IMR-90 (cell line): ENCODE data around the gene PPARG. TPM values are rescaled to one million over a fixed set of nuclear protein-coding genes. Genes with fewer than 3 reads are reported as not detected.
A peak's percentile ranks its signal among the peaks of the same experiment; 100 is the strongest.

ENCODE experiments used
- ATAC-seq: fragments of 200-7000 bp; cut with Tn5 transposase; 2 replicates; pipeline ENCODE4 v1.9.1; 2020; ENCODE audit warnings: low read depth, mild to moderate bottlenecking, moderate library complexity
- BruUV-seq: library from RNA; stranded (reverse); fragments of 400-500 nt; replicated peaks from 2 replicates; lab custom pipeline; 2021; lab: Mats Ljungman, UMichigan
- CTCF ChIA-PET: fragments of 300-600 bp; formaldehyde crosslinking; extraction: SDS; loops from one replicate; lab custom pipeline; 2021; ENCODE audit warnings: antibody characterized with exemption; lab: Yijun Ruan, JAX
- POLR2A ChIA-PET: fragments of 300-600 bp; sonication (Branson Sonifier 250); formaldehyde crosslinking; loops from one replicate; lab custom pipeline; 2022; ENCODE audit warnings: antibody characterized with exemption; ENCODE audit not compliant: unreplicated experiment; lab: Charles Lee
- DNase-seq: peaks from one replicate; pipeline ENCODE4 v3.0.0; 2013
- H2AFZ ChIP-seq: replicated peaks from 2 replicates; pipeline ENCODE3; 2013; ENCODE audit warnings: low read length, mild to moderate bottlenecking; ENCODE audit not compliant: poor library complexity
- H2AK5ac ChIP-seq: 2 replicates; pipeline ENCODE4 v1.6.1; 2013; ENCODE audit warnings: low read depth, low read length, inconsistent platforms
- H2AK9ac ChIP-seq: replicated peaks from 2 replicates; pipeline ENCODE3; 2013; ENCODE audit warnings: mild to moderate bottlenecking, low read depth, low read length, moderate library complexity; ENCODE audit not compliant: poor library complexity
- H2BK120ac ChIP-seq: 2 replicates; pipeline ENCODE4 v1.6.1; 2013; ENCODE audit warnings: low read depth, low read length, inconsistent platforms
- H2BK15ac ChIP-seq: 3 replicates; pipeline ENCODE4 v1.6.1; 2013; ENCODE audit warnings: low read depth, low read length, inconsistent platforms
- H2BK20ac ChIP-seq: 2 replicates; pipeline ENCODE4 v1.6.1; 2013; ENCODE audit warnings: low read depth, mild to moderate bottlenecking, inconsistent platforms, low read length, moderate library complexity
- H2BK5ac ChIP-seq: 2 replicates; pipeline ENCODE4 v1.6.1; 2013; ENCODE audit warnings: mild to moderate bottlenecking, low read depth, low read length, inconsistent platforms; ENCODE audit not compliant: poor library complexity, severe bottlenecking
- H3K14ac ChIP-seq: replicated peaks from 2 replicates; pipeline ENCODE4 v1.6.1; 2013; ENCODE audit warnings: low read depth, low read length, inconsistent platforms
- H3K18ac ChIP-seq: 2 replicates; pipeline ENCODE4 v1.6.1; 2013; ENCODE audit warnings: low read depth, low read length, control low read depth
- H3K23ac ChIP-seq: 2 replicates; pipeline ENCODE4 v1.6.1; 2013; ENCODE audit warnings: low read depth, low read length, inconsistent platforms
- H3K27ac ChIP-seq: 2 replicates; pipeline ENCODE4 v1.5.1; 2013; ENCODE audit warnings: mild to moderate bottlenecking, control low read depth, low read length; ENCODE audit not compliant: insufficient read depth
- H3K27me3 ChIP-seq: 2 replicates; pipeline ENCODE4 v1.6.1; 2013; ENCODE audit warnings: low read length; ENCODE audit not compliant: control insufficient read depth, insufficient read depth
- H3K36me3 ChIP-seq: 2 replicates; pipeline ENCODE4 v1.6.1; 2013; ENCODE audit warnings: low read length, mixed read lengths; ENCODE audit not compliant: control insufficient read depth, insufficient read depth
- H3K4ac ChIP-seq: 2 replicates; pipeline ENCODE4 v1.6.1; 2013; ENCODE audit warnings: low read depth, low read length, inconsistent platforms
- H3K4me1 ChIP-seq: 2 replicates; pipeline ENCODE4 v1.6.1; 2013; ENCODE audit warnings: low read length, mixed read lengths; ENCODE audit not compliant: control insufficient read depth, insufficient read depth
- H3K4me2 ChIP-seq: 2 replicates; pipeline ENCODE4 v1.6.1; 2013; ENCODE audit warnings: low read depth, mild to moderate bottlenecking, control low read depth, low read length, moderate library complexity
- H3K4me3 ChIP-seq: 2 replicates; pipeline ENCODE4 v1.5.1; 2013; ENCODE audit warnings: low read depth, mild to moderate bottlenecking, control low read depth, low read length, moderate library complexity; ENCODE audit not compliant: insufficient read depth
- H3K56ac ChIP-seq: 2 replicates; pipeline ENCODE4 v1.6.1; 2013; ENCODE audit warnings: low read length, inconsistent platforms; ENCODE audit not compliant: insufficient read depth; ENCODE audit errors: extremely low read depth
- H3K79me1 ChIP-seq, 2 experiments: 2 replicates each; pipeline ENCODE4 v1.6.1; 2013; ENCODE audit warnings: low read length in 2 of 2, inconsistent platforms in 1 of 2, low read depth in 1 of 2
- H3K9ac ChIP-seq: 2 replicates; pipeline ENCODE4 v1.6.1; 2013; ENCODE audit warnings: low read depth, low read length, control low read depth
- H3K9me1 ChIP-seq: 2 replicates; pipeline ENCODE4 v1.6.1; 2013; ENCODE audit warnings: low read length, inconsistent platforms; ENCODE audit not compliant: insufficient read depth
- H3K9me3 ChIP-seq: 2 replicates; pipeline ENCODE4 v1.6.1; 2013; ENCODE audit warnings: low read length; ENCODE audit not compliant: control insufficient read depth, insufficient read depth
- H4K20me1 ChIP-seq: 2 replicates; pipeline ENCODE4 v1.6.1; 2013; ENCODE audit warnings: low read length, inconsistent platforms; ENCODE audit not compliant: insufficient read depth
- H4K5ac ChIP-seq: 2 replicates; pipeline ENCODE4 v1.6.1; 2013; ENCODE audit warnings: mild to moderate bottlenecking, low read depth, low read length, control low read depth
- H4K8ac ChIP-seq, 2 experiments: 2 replicates each; pipeline ENCODE4 v1.6.1; 2013; ENCODE audit warnings: low read depth in 2 of 2, low read length in 2 of 2, control low read depth in 1 of 2, inconsistent platforms in 1 of 2
- H4K91ac ChIP-seq: 2 replicates; pipeline ENCODE4 v1.6.1; 2013; ENCODE audit warnings: low read depth, low read length, inconsistent platforms; ENCODE audit not compliant: insufficient read depth
- BHLHE40 ChIP-seq: fragments of 150-350 bp; IDR thresholded peaks from 2 replicates; pipeline ENCODE4 v1.6.1; 2016; ENCODE audit warnings: mild to moderate bottlenecking, low read depth, low read length
- CEBPB ChIP-seq: IDR thresholded peaks from 2 replicates; pipeline ENCODE4 v1.6.1; 2012; ENCODE audit warnings: low read depth, low read length, improper control_type of control experiment
- CHD1 ChIP-seq: IDR thresholded peaks from 2 replicates; pipeline ENCODE4 v1.6.1; 2012; ENCODE audit warnings: low read depth, low read length, improper control_type of control experiment
- CTCF ChIP-seq: conservative IDR thresholded peaks from 2 replicates; pipeline ENCODE4 v1.5.1; 2012; ENCODE audit warnings: mild to moderate bottlenecking, low read depth, low read length, improper control_type of control experiment
- ELK1 ChIP-seq: fragments of 150-350 bp; IDR thresholded peaks from 2 replicates; pipeline ENCODE4 v1.6.1; 2016; ENCODE audit warnings: low read depth, mild to moderate bottlenecking, low read length, moderate library complexity, borderline replicate concordance
- FOS ChIP-seq: fragments of 150-350 bp; IDR thresholded peaks from 2 replicates; pipeline ENCODE4 v1.6.1; 2016; ENCODE audit warnings: low read depth, low read length
- MAFK ChIP-seq: IDR thresholded peaks from 2 replicates; pipeline ENCODE4 v1.6.1; 2012; ENCODE audit warnings: low read depth, low read length, improper control_type of control experiment
- MAZ ChIP-seq: IDR thresholded peaks from 2 replicates; pipeline ENCODE4 v1.6.1; 2012; ENCODE audit warnings: low read depth, mild to moderate bottlenecking, low read length, improper control_type of control experiment, moderate library complexity, borderline replicate concordance
- MXI1 ChIP-seq: IDR thresholded peaks from 2 replicates; pipeline ENCODE4 v1.6.1; 2012; ENCODE audit warnings: low read depth, mild to moderate bottlenecking, low read length, moderate library complexity, borderline replicate concordance
- NFE2L2 ChIP-seq: fragments of 150-350 bp; IDR thresholded peaks from 2 replicates; pipeline ENCODE4 v1.6.1; 2016; ENCODE audit warnings: low read depth, mild to moderate bottlenecking, low read length
- POLR2A ChIP-seq: IDR thresholded peaks from 2 replicates; pipeline ENCODE4 v1.6.1; 2012; ENCODE audit warnings: mild to moderate bottlenecking, low read depth, low read length
- RAD21 ChIP-seq: IDR thresholded peaks from 2 replicates; pipeline ENCODE4 v1.6.1; 2012; ENCODE audit warnings: low read length, improper control_type of control experiment
- RCOR1 ChIP-seq: IDR thresholded peaks from 2 replicates; pipeline ENCODE4 v1.6.1; 2012; ENCODE audit warnings: mild to moderate bottlenecking, low read length, improper control_type of control experiment; ENCODE audit not compliant: insufficient replicate concordance
- RFX5 ChIP-seq: IDR thresholded peaks from 2 replicates; pipeline ENCODE4 v1.8.0; 2012; ENCODE audit warnings: low read depth, mild to moderate bottlenecking, low read length, moderate library complexity
- SMC3 ChIP-seq: fragments of 150-350 bp; IDR thresholded peaks from 2 replicates; pipeline ENCODE4 v1.6.1; 2016; ENCODE audit warnings: low read depth, mild to moderate bottlenecking, antibody characterized with exemption, low read length, moderate library complexity
- USF2 ChIP-seq: fragments of 150-350 bp; IDR thresholded peaks from 2 replicates; pipeline ENCODE4 v1.6.1; 2017; ENCODE audit warnings: mild to moderate bottlenecking, antibody characterized with exemption, low read length, low read depth
- WGBS, 2 experiments: methylation state at CpG; one replicate each; pipeline versions ENCODE4 v1.1.5 to v1.1.7; 2013; ENCODE audit warnings: missing lambda C conversion rate in 2 of 2; ENCODE audit not compliant: insufficient read length in 1 of 2; ENCODE audit errors: extremely low coverage in 2 of 2; 5-methylcytosine and 5-hydroxymethylcytosine counted together
- dilution Hi-C: fragments of 300-500 bp; cut with HindIII; formaldehyde crosslinking; loops from one replicate; pipeline ENCODE4 v1.14.3; 2018; ENCODE audit warnings: low sequenced_read_pairs; ENCODE audit not compliant: unreplicated experiment
- in situ Hi-C: fragments of 300-500 bp; cut with MboI; formaldehyde crosslinking; loops from 3 replicates; pipeline ENCODE4 v1.14.3; 2019; ENCODE audit warnings: low sequenced_read_pairs, inconsistent platforms, mixed read lengths
- intact Hi-C: fragments of 100-400 bp; cut with micrococcal nuclease; formaldehyde crosslinking; loops from 2 replicates; pipeline ENCODE4 v1.10.0; 2022
- polyA plus RNA-seq, 3 experiments: library from polyadenylated mRNA; depleted of rRNA; stranded (reverse); fragments of >200 nt; gene quantifications; 2 replicates each; pipeline ENCODE4 v1.2.3, GENCODE V29; 2012; ENCODE audit warnings: low replicate concordance in 1 of 3
- total RNA-seq: library from RNA; depleted of rRNA; stranded (reverse); fragments of >200 nt; gene quantifications from 2 replicates; pipeline ENCODE4 v1.2.3, GENCODE V29; 2012

Gene PPARG
- total and polyA plus RNA-seq, 2 of the 4 experiments (the other 2 are of a cell fraction), result 11.2 to 23.8 TPM

- ChIA-PET CTCF (no interaction called here), POLR2A (no interaction called here)
- H3K9me3 ChIP-seq, result peaks cover 4% of the 10 kb centered on the region; the same call in 1 of the 2 replicates
- H4K8ac ChIP-seq, result no peak overlapping the region
- no peak overlapping the region for H3K23ac ChIP-seq
- no peak overlapping the region for H3K9ac ChIP-seq
- H4K5ac ChIP-seq, result no peak overlapping the region
- no peak overlapping the region for H3K4ac ChIP-seq
- no peak overlapping the region for H3K18ac ChIP-seq
- peaks cover 4% of the 10 kb centered on the region; the same call in 1 of the 2 replicates for H3K4me1 ChIP-seq
- no peak overlapping the region for H3K14ac ChIP-seq
- no peak overlapping the region for H3K4me3 ChIP-seq
- H3K27me3 ChIP-seq, result no peaks in the 10 kb centered on the region; the same call in 1 of the 2 replicates
- H2AK5ac ChIP-seq, result no peak overlapping the region
- intact Hi-C loops (no loop called here), dilution Hi-C loops (no loop called here), in situ Hi-C loops (no loop called here)
- 80% methylated on average over 1 of the region's 3 CpGs; no CpG with 5 or more reads in 1 of the 2 experiments for WGBS, 2 experiments
- ATAC-seq, result no peak
- H2AFZ ChIP-seq, result peak overlapping the region; percentile 16
- no peaks in the 10 kb centered on the region for H3K79me1 ChIP-seq
- H2AK9ac ChIP-seq, result no peak overlapping the region
- no peak overlapping the region for H2BK5ac ChIP-seq
- no peak overlapping the region for H2BK20ac ChIP-seq
- H4K20me1 ChIP-seq, result no peaks in the 10 kb centered on the region
- H3K4me2 ChIP-seq, result no peak overlapping the region
- peaks cover 3% of the 10 kb centered on the region; the same call in 1 of the 2 replicates for H3K9me1 ChIP-seq
- H2BK120ac ChIP-seq, result no peak overlapping the region
- DNase-seq, result no peak
- no peak overlapping the region for H3K27ac ChIP-seq
- H3K36me3 ChIP-seq, result no peaks in the 10 kb centered on the region
- no peak overlapping the region for H3K56ac ChIP-seq
- BruUV-seq, result no TSS peak
- TF ChIP-seq BHLHE40 (no peak), SMC3 (no peak), ELK1 (no peak), RCOR1 (no peak), CHD1 (no peak), MAFK (no peak), FOS (no peak), RFX5 (no peak), USF2 (no peak), MXI1 (no peak), RAD21 (no peak), MAZ (no peak), CEBPB (no peak), CTCF (no peak), NFE2L2 (no peak), POLR2A (no peak)
- H2BK15ac ChIP-seq, result no peak overlapping the region
- no peak overlapping the region for H4K91ac ChIP-seq
Measured at GRCh38 chr3:12456441-12456840, 167.6 kb downstream of the PPARG start.
